Measurements from ENCODE around the gene DFFB.

Gene DFFB

GRCh38 chr1:3831689-3832088 lies 25.6 kb upstream of the DFFB start:
- no peak for DNase-seq (ENCODE audit: low read depth in 3 of 3)

GRCh38 chr1:3834701-3835100 lies 22.6 kb upstream of the DFFB start:
- no peak for DNase-seq (ENCODE audit: low read depth in 3 of 3)

- no peak for DNase-seq (ENCODE audit: low read depth in 3 of 3)
These were observed 20.9 kb upstream of the DFFB start for GRCh38 chr1:3836421-3836820.

GRCh38 chr1:3837200-3837599 lies 20.1 kb upstream of the DFFB start:
- DNase-seq (ENCODE audit: low read depth in 3 of 3): no peak

GRCh38 chr1:3837685-3838084 lies 19.6 kb upstream of the DFFB start:
- no peak for DNase-seq (ENCODE audit: low read depth in 3 of 3)

DNA sequence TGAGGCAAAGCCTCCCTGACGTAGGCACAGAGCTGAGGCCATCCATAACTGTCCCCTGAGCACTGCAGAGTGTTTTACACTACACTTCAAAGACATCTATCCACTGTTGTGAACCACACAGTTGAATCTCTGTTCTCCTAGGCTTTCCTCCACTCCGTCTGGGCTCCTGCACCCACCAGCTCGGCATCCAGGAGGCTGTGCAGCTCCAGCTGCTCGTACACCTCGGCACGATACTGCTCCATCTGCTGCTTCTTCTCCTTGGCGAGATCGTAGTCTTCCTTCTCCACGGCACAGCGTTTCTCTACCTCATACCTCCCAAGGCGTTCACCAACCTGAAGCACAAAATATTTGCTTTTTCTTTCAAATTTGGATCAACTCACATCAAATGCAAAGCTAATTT lies 18.5 kb upstream of the DFFB start:
- no peak for DNase-seq (ENCODE audit: low read depth in 3 of 3)

DNA sequence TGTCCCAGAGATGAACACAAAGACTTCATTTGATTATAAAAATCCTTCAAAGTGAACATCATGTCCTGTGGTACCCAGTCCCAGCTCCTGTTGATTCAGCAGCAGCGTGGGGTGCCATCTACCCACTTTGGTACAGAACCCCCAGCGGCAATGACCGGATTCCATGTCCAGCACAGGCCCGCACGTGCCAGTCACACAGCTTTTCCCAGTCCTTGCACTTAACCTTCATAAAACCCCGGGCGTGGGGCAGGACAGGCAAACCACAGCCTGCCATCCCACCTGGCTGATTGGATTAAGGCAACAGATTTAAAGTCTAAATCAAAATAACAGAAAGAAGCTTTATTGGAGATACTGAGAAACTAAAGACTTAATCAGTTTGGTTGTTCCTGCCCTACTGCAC lies 15.8 kb upstream of the DFFB start:
- DNase-seq (ENCODE audit: low read depth in 3 of 3): no peak

DNA sequence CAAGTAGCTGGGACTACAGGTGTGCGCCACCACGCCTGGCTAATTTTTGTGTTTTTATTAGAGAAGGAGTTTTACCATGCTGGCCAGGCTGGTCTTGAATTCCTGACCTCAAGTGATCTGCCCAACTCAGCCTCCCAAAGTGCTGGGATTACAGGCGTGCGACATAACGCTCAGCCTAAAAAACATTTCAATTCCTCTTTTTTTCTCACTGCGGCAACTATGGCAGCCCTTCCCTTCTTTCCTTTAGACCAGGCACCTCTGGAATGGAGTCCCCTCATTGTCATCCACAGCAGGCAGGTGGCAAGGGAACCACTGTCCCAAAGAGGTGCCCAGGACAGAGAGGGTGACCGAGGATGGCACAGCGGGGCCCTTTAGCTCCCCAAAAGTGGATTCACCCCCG lies 14.4 kb upstream of the DFFB start:
- DNase-seq (ENCODE audit: low read depth in 3 of 3): no peak

GRCh38 chr1:3846541-3846940 lies 10.7 kb upstream of the DFFB start:
- no peak for DNase-seq (ENCODE audit: low read depth in 3 of 3)

DNA sequence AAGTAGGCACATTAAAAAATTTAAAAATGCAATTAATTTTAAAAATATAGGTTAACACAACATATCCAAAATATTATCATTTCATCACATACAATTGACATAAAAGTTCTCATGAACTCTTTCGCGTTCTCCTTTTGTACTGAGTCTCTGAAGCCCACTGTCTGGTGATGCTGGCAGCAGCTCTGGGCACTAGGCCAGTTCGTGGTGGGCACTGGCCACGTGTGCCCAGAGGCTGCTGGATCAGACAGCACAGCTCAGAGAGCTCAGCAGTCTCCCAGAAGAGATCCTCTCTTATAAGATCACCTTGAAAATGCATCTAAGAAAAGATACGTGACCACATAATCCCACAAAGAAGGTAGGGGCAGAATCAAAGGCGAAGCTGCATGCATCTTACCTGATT lies 10.2 kb upstream of the DFFB start:
- DNase-seq (ENCODE audit: low read depth in 3 of 3): no peak

- no peak for DNase-seq (ENCODE audit: low read depth in 3 of 3)
These were observed 6.4 kb upstream of the DFFB start for GRCh38 chr1:3850857-3851256.

DNA sequence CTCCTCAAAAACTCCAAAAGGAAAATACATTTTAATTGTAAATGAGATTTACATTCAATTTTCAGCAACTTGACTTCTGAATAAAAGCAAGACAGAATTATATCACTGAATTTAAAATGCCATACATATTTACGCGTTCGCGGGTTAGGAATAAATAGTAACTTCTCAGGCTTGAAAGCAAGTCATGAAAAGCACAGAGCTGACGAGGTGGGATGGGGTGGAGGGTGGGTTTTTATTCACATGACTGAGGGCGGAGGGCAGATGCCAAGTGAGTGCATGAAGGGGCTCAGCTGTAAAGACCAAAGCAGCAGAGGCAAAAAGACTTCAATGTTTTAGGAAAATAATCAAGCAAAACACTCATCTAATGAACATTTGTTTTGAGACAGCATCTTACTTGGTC lies 6.0 kb upstream of the DFFB start:
- DNase-seq (ENCODE audit: low read depth in 3 of 3): no peak

DNA sequence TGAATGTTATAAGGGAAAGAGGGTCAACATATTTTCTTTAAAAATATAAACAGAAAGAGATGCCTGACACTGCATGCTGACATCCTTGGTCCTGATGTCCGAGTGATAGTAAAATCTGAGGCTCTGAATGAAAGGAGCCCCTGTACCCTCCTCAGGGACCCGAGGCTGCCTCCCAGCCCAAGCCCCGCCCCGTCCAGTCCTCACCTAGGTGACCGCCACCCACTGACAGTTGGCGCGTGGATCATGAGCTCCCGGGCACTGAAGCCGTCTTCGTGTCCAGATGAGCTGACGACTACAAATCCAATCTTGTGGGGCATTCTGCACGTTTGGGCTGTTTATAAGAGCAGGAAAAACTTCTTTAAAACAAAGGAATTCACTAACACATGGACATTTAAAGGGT lies 5.2 kb upstream of the DFFB start:
- no peak for DNase-seq (ENCODE audit: low read depth in 3 of 3)

DNA sequence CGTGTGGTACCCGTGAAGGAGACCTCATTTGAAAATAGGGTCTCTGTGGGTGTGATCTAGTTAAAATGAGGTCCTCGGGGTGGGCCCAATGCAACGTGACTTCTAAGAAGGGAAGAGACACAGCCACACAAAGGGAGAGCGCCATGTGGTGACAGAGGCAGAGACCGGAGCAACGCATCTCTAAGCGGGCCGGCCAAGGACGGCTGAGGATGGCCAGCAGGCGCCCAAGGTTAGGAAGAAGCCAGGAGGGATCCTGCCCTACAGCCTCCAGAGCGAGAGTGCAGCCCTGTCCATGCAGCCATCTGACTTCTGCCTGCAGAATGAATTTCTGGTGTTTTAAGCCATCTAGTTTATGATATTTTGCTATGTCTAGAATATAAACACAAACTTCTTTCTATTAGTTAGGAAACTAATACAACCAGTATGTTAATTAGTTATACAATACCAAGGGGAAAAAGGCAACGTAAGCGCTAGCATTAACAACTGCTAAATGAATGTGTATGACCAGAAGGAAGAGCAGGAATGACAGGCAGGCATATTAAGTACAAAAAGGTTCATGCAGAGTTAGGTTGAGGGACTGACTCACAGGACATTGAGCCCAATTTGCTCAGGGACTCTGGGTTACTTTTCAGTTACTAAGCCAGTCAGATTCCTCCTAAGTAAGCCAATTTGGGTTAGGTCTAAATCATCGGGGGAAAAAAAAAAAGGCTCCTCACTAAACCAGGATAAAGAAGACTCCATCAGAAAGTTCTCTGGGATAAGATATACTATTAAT lies 4.4 kb upstream of the DFFB start:
- DNase-seq (ENCODE audit: low read depth in 3 of 3): no peak

DNA sequence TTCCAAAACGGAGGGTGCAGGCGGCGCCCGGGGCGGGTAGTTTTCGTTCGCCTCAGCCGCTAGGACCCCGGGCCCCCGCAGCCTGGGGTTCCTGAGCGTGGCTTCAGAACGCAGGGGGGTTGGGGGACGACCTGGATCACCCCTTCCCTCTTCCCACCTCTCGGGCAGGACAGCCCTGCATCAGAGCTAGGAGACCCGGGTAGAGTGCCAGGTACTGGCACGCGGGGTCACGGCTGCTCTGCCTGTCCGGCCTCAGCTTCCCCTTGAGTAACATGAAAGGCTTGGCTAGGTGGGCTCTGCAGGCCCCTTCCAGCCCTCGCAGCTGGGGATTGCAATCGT lies 484 bp downstream of the DFFB start:
- no peak for DNase-seq (ENCODE audit: low read depth in 3 of 3)

- DNase-seq (ENCODE audit: low read depth in 3 of 3): no peak
These were observed 1.1 kb downstream of the DFFB start for GRCh38 chr1:3858231-3858981.

- no peak for DNase-seq (ENCODE audit: low read depth in 3 of 3)
These were observed 6.1 kb downstream of the DFFB start for GRCh38 chr1:3863231-3863935.

- no peak for DNase-seq (ENCODE audit: low read depth in 3 of 3)
These were observed 7.6 kb downstream of the DFFB start for GRCh38 chr1:3864884-3865283.

GRCh38 chr1:3865606-3866160 lies 8.4 kb downstream of the DFFB start:
- no peak for DNase-seq (ENCODE audit: low read depth in 3 of 3)

- DNase-seq (ENCODE audit: low read depth in 3 of 3): no peak
These were observed 11.3 kb downstream of the DFFB start for GRCh38 chr1:3868464-3869006.

DNA sequence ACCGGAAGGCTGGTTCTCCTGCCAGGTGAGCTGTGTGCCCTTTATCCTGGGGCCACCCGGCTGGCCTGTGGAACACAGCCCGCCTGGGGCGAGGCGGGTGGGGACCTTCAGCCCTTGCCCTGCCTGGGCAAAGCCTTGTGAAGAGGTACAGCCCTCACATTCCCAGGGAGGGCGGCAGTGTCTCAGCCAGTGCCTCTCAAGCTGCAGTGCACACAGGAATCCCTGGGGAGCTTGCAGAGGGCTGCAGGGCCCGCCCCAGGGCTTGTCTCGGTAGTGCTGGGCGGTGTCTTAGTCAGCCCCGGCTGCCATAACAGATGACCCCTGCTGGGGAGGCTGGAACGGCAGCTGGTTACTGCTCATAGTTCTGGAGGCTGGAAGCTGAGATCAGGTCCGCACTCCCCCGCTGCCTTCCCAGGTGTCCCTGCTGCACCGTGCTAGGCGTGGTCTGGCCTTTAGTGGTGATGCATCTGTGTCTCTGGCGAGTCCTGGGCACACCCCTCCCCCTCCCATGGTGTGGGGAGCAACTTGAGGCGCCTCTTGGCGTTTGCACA lies 12.6 kb downstream of the DFFB start:
- DNase-seq (ENCODE audit: low read depth in 3 of 3): no peak

DNA sequence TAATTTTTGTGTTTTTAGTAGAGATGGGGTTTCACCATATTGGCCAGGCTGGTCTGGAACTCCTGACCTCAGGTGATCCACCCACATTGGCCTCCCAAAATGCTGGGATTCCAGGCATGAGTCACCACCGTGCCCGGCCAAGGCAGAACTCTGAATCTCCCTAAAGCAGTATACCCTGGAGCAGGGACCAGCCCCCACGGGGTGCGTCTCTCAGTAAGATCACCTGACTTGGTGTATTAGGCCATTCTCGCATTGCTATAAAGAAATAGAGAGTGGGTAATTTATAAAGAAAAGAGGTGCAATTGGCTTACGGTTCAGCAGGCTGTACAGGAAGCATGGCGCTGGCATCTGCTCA lies 14.2 kb downstream of the DFFB start:
- DNase-seq (ENCODE audit: low read depth in 3 of 3): no peak

Measured in stimulated activated CD4-positive, alpha-beta T cell treated with anti-CD3 and anti-CD28 coated beads, TNF-alpha, amount 100 ng/mL, for 4 hours (primary cell).